Esophagus squamous epithelium (tissue), 5 donors: ENCODE results near the gene DENND2A. TPM values are rescaled to one million over a fixed set of nuclear protein-coding genes. Genes with fewer than 3 reads are reported as not detected.
"Not testable (repeated sequence)": the region's sequence is repeated elsewhere in the genome, so short reads cannot be mapped to it uniquely, and the experiment has no call there.

ENCODE experiments used
- DNase-seq: peaks from one replicate; lab custom pipeline; 2025; lab: John Stamatoyannopoulos, UW
- H3K27ac ChIP-seq, 4 donors: fragments of 200-600 bp; sonication (generic); one replicate each; pipeline ENCODE4 v1.5.1; 2016 to 2019; ENCODE audit warnings: mild to moderate bottlenecking in 1 of 4
- H3K27me3 ChIP-seq, 4 donors: fragments of 200-600 bp; sonication (generic); 1 replicate in 3 of 4; 2 replicates in 1 of 4; pipeline versions ENCODE4 v1.5.1 to v1.6.0; 2017 to 2021; ENCODE audit warnings: antibody characterized with exemption in 1 of 4
- H3K36me3 ChIP-seq, 3 donors: fragments of 200-600 bp; sonication (generic); one replicate each; pipeline ENCODE4 v1.5.1; 2016 to 2019
- H3K4me1 ChIP-seq, 3 donors: fragments of 200-600 bp; sonication (generic); one replicate each; pipeline ENCODE4 v1.5.1; 2017 to 2019
- H3K4me3 ChIP-seq, 4 donors: fragments of 200-600 bp; sonication (generic); 1 replicate in 3 of 4; 2 replicates in 1 of 4; pipeline ENCODE4 v1.5.1; 2016 to 2019; ENCODE audit warnings: mild to moderate bottlenecking in 2 of 4, moderate library complexity in 1 of 4
- H3K9me3 ChIP-seq, 3 donors: fragments of 200-600 bp; sonication (generic); one replicate each; pipeline ENCODE4 v1.5.1; 2016 to 2019
- POLR2A ChIP-seq, 4 donors: fragments of 450-650 bp; IDR thresholded peaks; one replicate each; pipeline ENCODE4 v1.6.1; 2017; ENCODE audit warnings: antibody characterized with exemption in 4 of 4, mild to moderate bottlenecking in 4 of 4, moderate library complexity in 3 of 4
- WGBS, 2 donors: methylation state at CpG; one replicate each; pipeline ENCODE4 v1.1.5; 2018; 5-methylcytosine and 5-hydroxymethylcytosine counted together
- intact Hi-C: fragments of 100-400 bp; cut with DNase I; formaldehyde crosslinking; loops from one replicate; pipeline ENCODE4 v1.15.0; 2022
- total RNA-seq, 4 donors: library from RNA; depleted of rRNA; stranded (reverse); fragments of >200 nt; gene quantifications; one replicate each; pipeline ENCODE4 v1.1.0, GENCODE V29; 2016
- TF ChIP-seq, protein P1 (sequence below), 6 experiments: fragments of 450-650 bp in 4 of 6; fragments of 200-600 bp in 2 of 6; sonication (generic) in 2 of 6; IDR thresholded peaks; one replicate each; pipeline ENCODE4 v1.5.1; 2016 to 2019; ENCODE audit warnings: antibody characterized with exemption in 6 of 6, mild to moderate bottlenecking in 4 of 6, moderate library complexity in 4 of 6
- donor health status: DM: yes; HTN: yes; CAD: no.

Gene DENND2A
- total RNA-seq, 4 donors from 2014 or later = 0.92 to 11.1 (median 1.9) TPM

DNA sequence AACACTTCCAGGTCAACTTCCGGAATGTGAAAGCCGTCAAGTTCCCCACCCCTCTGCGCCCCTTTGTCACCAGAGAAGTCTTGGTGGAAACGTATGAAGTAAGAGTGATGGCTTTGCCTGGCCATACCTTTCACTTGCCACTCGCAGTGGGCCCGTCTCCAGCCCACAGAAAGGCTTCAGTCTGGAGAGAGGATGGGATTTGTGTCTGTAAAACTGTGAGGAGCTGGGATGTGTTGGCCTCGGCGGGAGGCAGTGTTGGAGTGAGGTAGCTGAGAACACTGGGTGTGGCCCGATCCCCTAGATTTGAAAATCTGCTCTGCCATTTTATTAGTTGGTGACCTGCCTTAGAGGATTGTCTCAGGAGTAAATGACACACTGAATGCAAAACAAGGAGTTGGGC, 38.6 kb upstream of the DENND2A start:
- DNase-seq = no peak
- WGBS, 2 donors = 92% methylated on average over 3 to 5 of the region's 9 CpGs
- Histone ChIP-seq H3K27me3 (no peaks in the 10 kb centered on the region), H3K4me1 (peaks cover 10 to 22% (median 19%) of the 10 kb centered on the region in 3 donors), H3K4me3 (no peak overlapping the region), H3K36me3 (peaks cover 16 to 85% (median 17%) of the 10 kb centered on the region in 3 donors), H3K27ac (no peak overlapping the region), H3K9me3 (no peaks in the 10 kb centered on the region)
- intact Hi-C loops = no loop called here
- TF ChIP-seq, protein P1, sequence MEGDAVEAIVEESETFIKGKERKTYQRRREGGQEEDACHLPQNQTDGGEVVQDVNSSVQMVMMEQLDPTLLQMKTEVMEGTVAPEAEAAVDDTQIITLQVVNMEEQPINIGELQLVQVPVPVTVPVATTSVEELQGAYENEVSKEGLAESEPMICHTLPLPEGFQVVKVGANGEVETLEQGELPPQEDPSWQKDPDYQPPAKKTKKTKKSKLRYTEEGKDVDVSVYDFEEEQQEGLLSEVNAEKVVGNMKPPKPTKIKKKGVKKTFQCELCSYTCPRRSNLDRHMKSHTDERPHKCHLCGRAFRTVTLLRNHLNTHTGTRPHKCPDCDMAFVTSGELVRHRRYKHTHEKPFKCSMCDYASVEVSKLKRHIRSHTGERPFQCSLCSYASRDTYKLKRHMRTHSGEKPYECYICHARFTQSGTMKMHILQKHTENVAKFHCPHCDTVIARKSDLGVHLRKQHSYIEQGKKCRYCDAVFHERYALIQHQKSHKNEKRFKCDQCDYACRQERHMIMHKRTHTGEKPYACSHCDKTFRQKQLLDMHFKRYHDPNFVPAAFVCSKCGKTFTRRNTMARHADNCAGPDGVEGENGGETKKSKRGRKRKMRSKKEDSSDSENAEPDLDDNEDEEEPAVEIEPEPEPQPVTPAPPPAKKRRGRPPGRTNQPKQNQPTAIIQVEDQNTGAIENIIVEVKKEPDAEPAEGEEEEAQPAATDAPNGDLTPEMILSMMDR (IDR thresholded peaks at IDR 0.05) = no peak
- TF ChIP-seq POLR2A (IDR thresholded peaks at IDR 0.05) = no peak

DNA sequence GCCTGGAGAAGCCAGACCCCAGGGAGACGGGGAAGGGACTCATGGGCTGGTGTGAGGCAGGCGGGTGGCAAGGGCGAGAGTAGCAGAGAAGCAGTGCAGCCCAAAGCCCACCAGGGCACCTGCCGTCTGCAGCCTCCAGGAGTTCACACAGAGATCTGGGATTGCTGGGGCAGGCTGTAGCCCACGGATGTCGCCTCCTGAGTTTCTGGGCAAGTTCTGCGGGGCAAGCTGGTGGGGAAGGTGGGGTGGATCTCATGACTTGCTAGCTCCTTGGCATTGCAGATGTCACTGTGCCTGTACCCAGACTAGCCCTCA, 38.2 kb upstream of the DENND2A start:
- 88 to 91% methylated on average over 6 to 7 of the region's 7 CpGs for WGBS, 2 donors
- no peak overlapping the region for H3K4me3 ChIP-seq

DNA sequence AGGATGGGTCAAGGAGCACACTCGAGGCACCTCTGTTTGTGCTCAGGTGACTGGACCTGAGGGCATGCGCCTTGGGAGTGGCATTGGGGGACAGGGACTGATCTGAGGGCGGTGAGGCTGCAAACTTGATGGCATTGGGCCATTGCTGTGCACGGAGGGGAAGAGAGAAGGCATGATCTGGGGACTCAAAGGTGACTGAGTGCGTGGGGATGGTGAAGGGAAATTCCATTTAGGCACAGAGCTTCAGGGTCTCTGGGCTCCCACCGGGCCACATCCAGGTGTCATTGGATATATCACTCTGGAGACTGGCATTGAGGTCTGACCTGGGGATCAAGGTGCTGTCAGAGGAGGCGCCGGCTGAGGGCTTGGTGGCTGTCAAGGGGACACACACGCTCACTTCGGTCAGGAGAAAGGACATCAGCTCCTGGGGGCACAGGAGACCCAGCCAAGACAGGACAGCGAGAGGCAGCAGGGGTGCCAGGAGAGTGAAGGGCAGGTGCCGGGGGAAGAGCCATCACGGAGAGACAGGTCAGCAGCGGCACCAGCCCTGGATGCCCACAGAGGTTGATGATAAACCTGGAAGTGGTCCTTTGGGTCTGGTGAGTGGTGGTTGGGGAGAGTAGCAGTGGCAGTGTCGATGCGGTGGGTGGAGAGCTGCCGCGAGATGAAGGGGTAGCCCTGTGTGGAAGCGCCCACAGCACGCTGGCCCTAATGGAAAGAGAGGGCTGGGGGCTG, 37.6 kb upstream of the DENND2A start:
- Histone ChIP-seq H3K27me3 (no peaks in the 10 kb centered on the region), H3K4me3 (no peak overlapping the region), H3K9me3 (no peaks in the 10 kb centered on the region), H3K27ac (no peak overlapping the region), H3K36me3 (peaks cover 12 to 76% (median 17%) of the 10 kb centered on the region in 3 donors), H3K4me1 (peaks cover 18 to 32% (median 26%) of the 10 kb centered on the region in 3 donors)
- TF ChIP-seq POLR2A (IDR thresholded peaks at IDR 0.05) = no peak
- TF ChIP-seq, protein P1 (IDR thresholded peaks at IDR 0.05) = no peak
- intact Hi-C loops = no loop called here
- 90 to 94% methylated on average over 16 to 18 of the region's 20 CpGs for WGBS, 2 donors
- DNase-seq = no peak

More for the DNA sequence above, 38.2 kb upstream of the DENND2A start:
- intact Hi-C loops = no loop called here
- DNase-seq = no peak
- Histone ChIP-seq H3K27me3 (no peaks in the 10 kb centered on the region), H3K4me1 (peaks cover 14 to 27% (median 23%) of the 10 kb centered on the region in 3 donors), H3K27ac (no peak overlapping the region), H3K9me3 (no peaks in the 10 kb centered on the region), H3K36me3 (peaks cover 16 to 81% (median 17%) of the 10 kb centered on the region in 3 donors)
- TF ChIP-seq POLR2A (IDR thresholded peaks at IDR 0.05) = no peak
- TF ChIP-seq, protein P1 (IDR thresholded peaks at IDR 0.05) = no peak

DNA sequence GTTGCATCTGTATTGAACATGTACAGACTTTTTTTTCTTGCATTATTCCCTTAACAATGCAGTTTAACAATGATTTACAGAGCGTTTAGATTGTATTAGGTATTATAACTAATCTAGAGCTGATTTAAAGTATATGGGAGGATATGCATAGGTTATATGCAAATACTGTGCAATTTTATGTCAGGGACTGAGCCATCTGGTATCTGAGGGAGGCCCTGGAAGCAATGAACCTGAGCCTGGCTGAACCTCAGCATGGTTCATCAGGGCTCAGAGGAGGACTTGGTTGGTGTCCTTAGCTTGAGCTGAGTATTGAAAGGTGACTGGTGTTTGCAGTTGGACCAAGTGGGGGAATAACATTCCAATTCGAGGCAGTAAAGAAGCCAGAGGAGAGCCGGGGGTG, 36.9 kb upstream of the DENND2A start:
- intact Hi-C loops = no loop called here
- Histone ChIP-seq H3K27ac (no peak overlapping the region), H3K27me3 (no peaks in the 10 kb centered on the region), H3K4me1 (peaks cover 18 to 35% (median 26%) of the 10 kb centered on the region in 3 donors), H3K4me3 (no peak overlapping the region), H3K36me3 (peaks cover 11 to 70% (median 17%) of the 10 kb centered on the region in 3 donors), H3K9me3 (no peaks in the 10 kb centered on the region)
- 92 to 96% methylated on average over 3 of the region's 3 CpGs for WGBS, 2 donors
- DNase-seq = no peak
- TF ChIP-seq POLR2A (IDR thresholded peaks at IDR 0.05) = no peak
- TF ChIP-seq, protein P1 (IDR thresholded peaks at IDR 0.05) = no peak

DNA sequence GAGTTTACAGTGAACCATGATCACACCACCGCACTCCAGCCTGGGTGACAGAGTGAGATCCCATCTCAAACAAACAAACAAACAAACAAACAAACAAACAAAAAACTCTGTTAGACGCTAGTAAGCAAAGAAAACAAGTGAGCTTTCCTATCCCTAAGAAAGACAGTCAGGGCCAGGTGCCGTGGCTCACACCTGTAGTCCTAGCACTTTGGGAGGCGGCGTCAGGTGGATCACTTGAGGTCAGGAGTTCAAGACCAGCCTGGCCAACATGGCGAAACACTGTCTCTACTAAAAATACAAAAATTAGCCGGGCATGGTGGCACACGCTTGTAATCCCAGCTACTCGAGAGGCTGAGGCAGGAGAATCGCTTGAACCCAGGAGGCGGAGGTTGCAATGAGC, 36.3 kb upstream of the DENND2A start:
- H3K27me3 ChIP-seq, H3K4me3 ChIP-seq, DNase-seq, intact Hi-C loops, H3K9me3 ChIP-seq, H3K27ac ChIP-seq: not testable (repeated sequence)
- WGBS, 2 donors = 91 to 93% methylated on average over 9 to 11 of the region's 11 CpGs
- Histone ChIP-seq H3K36me3 (peaks cover 11 to 64% (median 12%) of the 10 kb centered on the region in 3 donors), H3K4me1 (peaks cover 18 to 40% (median 26%) of the 10 kb centered on the region in 3 donors)
